HepG2 (cell line): ENCODE results near the gene RBFOX1. TPM values are rescaled to one million over a fixed set of nuclear protein-coding genes. Genes with fewer than 3 reads are reported as not detected.

Experiments used
- ATAC-seq: fragments of 200-7000 bp; cut with Tn5 transposase; 3 replicates; pipeline ENCODE4 v1.9.1; 2020; ENCODE audit warnings: mild to moderate bottlenecking, moderate library complexity
- BruUV-seq: library from RNA; stranded (reverse); fragments of 400-500 nt; replicated peaks from 2 replicates; lab custom pipeline; 2021; lab: Mats Ljungman, UMichigan
- CTCF ChIA-PET: fragments of 300-600 bp; formaldehyde crosslinking; extraction: SDS; loops from one replicate; lab custom pipeline; 2021; ENCODE audit warnings: low total read pairs, inconsistent platforms, low intra/inter-chr PET ratio; lab: Yijun Ruan, JAX
- POLR2A ChIA-PET: fragments of 350-600 bp; sonication (Branson Sonifier 250); formaldehyde crosslinking; loops from one replicate; lab custom pipeline; 2020; ENCODE audit warnings: antibody characterized with exemption, inconsistent platforms; lab: Yijun Ruan, JAX
- DNase-seq: peaks from one replicate; pipeline ENCODE4 v3.0.0-alpha.2; 2015; ENCODE audit warnings: low spot score
- FAIRE-seq: peaks from 3 replicates; lab custom pipeline; 2011; peaks lifted over from hg19 to GRCh38; lab: Jason Lieb, UNC
- H2AFZ ChIP-seq: one replicate; pipeline ENCODE4 v1.6.1; 2011; ENCODE audit warnings: low read length, inconsistent platforms
- H3K27ac ChIP-seq: fragments of 300-600 bp; 3 replicates; pipeline ENCODE4 v1.8.0; 2011; ENCODE audit warnings: mixed run types, mild to moderate bottlenecking, mixed read lengths, low read length, inconsistent platforms; ENCODE audit not compliant: insufficient read depth; ENCODE audit errors: extremely low read length
- H3K27me3 ChIP-seq, 2 experiments: fragments of 200-600 bp in 1 of 2; 2 replicates in 1 of 2; 3 replicates in 1 of 2; pipeline versions ENCODE4 v1.6.0 to v1.8.0; 2011; ENCODE audit warnings: low read length in 2 of 2, mild to moderate bottlenecking in 2 of 2, moderate library complexity in 2 of 2, inconsistent platforms in 1 of 2; ENCODE audit not compliant: insufficient read depth in 2 of 2, control insufficient read depth in 1 of 2
- H3K36me3 ChIP-seq, 2 experiments: fragments of 200-600 bp in 1 of 2; replicated peaks in 1 of 2; 2 replicates in 1 of 2; 3 replicates in 1 of 2; pipeline versions ENCODE4 v1.5.1 to v1.8.0; 2011; ENCODE audit warnings: low read length in 2 of 2, inconsistent platforms in 1 of 2; ENCODE audit not compliant: insufficient read depth in 2 of 2, control insufficient read depth in 1 of 2
- H3K4me1 ChIP-seq: 2 replicates; pipeline ENCODE4 v1.5.1; 2012; ENCODE audit warnings: low read length, inconsistent platforms; ENCODE audit not compliant: insufficient read depth
- H3K4me2 ChIP-seq: 2 replicates; pipeline ENCODE4 v1.6.0; 2011; ENCODE audit warnings: low read depth, low read length, inconsistent platforms
- H3K4me3 ChIP-seq, 3 experiments: fragments of 200-600 bp in 1 of 3; sonication (generic), shearing (Covaris generic) in 1 of 3; replicated peaks in 1 of 3; 2 replicates each; pipeline ENCODE4 v1.5.1; 2011 to 2016; ENCODE audit warnings: low read length in 3 of 3, inconsistent platforms in 2 of 3, low read depth in 2 of 3, mild to moderate bottlenecking in 2 of 3, control low read depth in 1 of 3, mixed read lengths in 1 of 3; ENCODE audit not compliant: insufficient read depth in 1 of 3
- H3K79me2 ChIP-seq: one replicate; pipeline ENCODE4 v1.6.1; 2011; ENCODE audit warnings: low read length, inconsistent platforms; ENCODE audit not compliant: insufficient read depth
- H3K9ac ChIP-seq: 2 replicates; pipeline ENCODE4 v1.6.0; 2011; ENCODE audit warnings: mild to moderate bottlenecking, low read depth, low read length, inconsistent platforms; ENCODE audit not compliant: insufficient read depth
- H3K9me3 ChIP-seq: 2 replicates; pipeline ENCODE4 v1.5.1; 2012; ENCODE audit warnings: mild to moderate bottlenecking, low read length
- H4K20me1 ChIP-seq: 2 replicates; pipeline ENCODE4 v1.6.0; 2011; ENCODE audit warnings: inconsistent platforms, mild to moderate bottlenecking, low read length, moderate library complexity; ENCODE audit not compliant: insufficient read depth
- EEA1 ChIP-seq: sonication (generic); formaldehyde crosslinking; IDR thresholded peaks from 2 replicates; pipeline ENCODE4 v1.5.1; 2020; ENCODE audit warnings: mild to moderate bottlenecking, missing genetic modification reagents, borderline replicate concordance
- FLYWCH1 ChIP-seq: sonication (generic); formaldehyde crosslinking; IDR thresholded peaks from 2 replicates; pipeline ENCODE4 v1.8.1; 2023; ENCODE audit warnings: mild to moderate bottlenecking, missing genetic modification reagents
- HIVEP1 ChIP-seq: sonication (generic); formaldehyde crosslinking; IDR thresholded peaks from 2 replicates; pipeline ENCODE4 v1.4.0; 2020; ENCODE audit warnings: mild to moderate bottlenecking, missing genetic modification reagents
- KMT2B ChIP-seq: IDR thresholded peaks from 2 replicates; pipeline ENCODE4 v1.6.1; 2016; ENCODE audit warnings: missing genetic modification reagents, missing compliant biosample characterization
- MTA3 ChIP-seq: sonication (generic); formaldehyde crosslinking; IDR thresholded peaks from 2 replicates; pipeline ENCODE4 v1.4.0; 2020; ENCODE audit warnings: missing genetic modification reagents
- NR2F1 ChIP-seq, 2 experiments: fragments of 450-650 bp in 1 of 2; formaldehyde crosslinking in 1 of 2; IDR thresholded peaks; 2 replicates each; pipeline versions ENCODE4 v1.5.0 to v1.6.1; 2016 to 2020; ENCODE audit warnings: mild to moderate bottlenecking in 1 of 2, missing compliant biosample characterization in 1 of 2, missing genetic modification reagents in 1 of 2, moderate library complexity in 1 of 2
- PHF5A ChIP-seq: IDR thresholded peaks from one replicate; pipeline ENCODE4 v1.6.1; 2018; ENCODE audit warnings: low read depth, missing genetic modification reagents; ENCODE audit not compliant: unreplicated experiment
- RAD51 ChIP-seq: fragments of 450-650 bp; IDR thresholded peaks from 2 replicates; pipeline ENCODE4 v1.6.1; 2016; ENCODE audit warnings: borderline replicate concordance
- RELA ChIP-seq: sonication (generic); formaldehyde crosslinking; IDR thresholded peaks from 2 replicates; pipeline ENCODE4 v1.4.0; 2020; ENCODE audit warnings: missing genetic modification reagents
- SNAI1 ChIP-seq: sonication (generic); formaldehyde crosslinking; IDR thresholded peaks from 2 replicates; pipeline ENCODE4 v1.5.0; 2020; ENCODE audit warnings: mild to moderate bottlenecking, missing genetic modification reagents, borderline replicate concordance
- TBP ChIP-seq: sonication (generic); formaldehyde crosslinking; IDR thresholded peaks from 2 replicates; pipeline ENCODE4 v1.5.0; 2020; ENCODE audit warnings: missing genetic modification reagents
- TEAD3 ChIP-seq: optimal IDR thresholded peaks from 2 replicates; pipeline ENCODE3; 2016; ENCODE audit warnings: borderline replicate concordance
- ZBTB8A ChIP-seq: sonication (generic); formaldehyde crosslinking; IDR thresholded peaks from 2 replicates; pipeline ENCODE4 v1.4.0; 2020; ENCODE audit warnings: mild to moderate bottlenecking, low read depth, missing genetic modification reagents, borderline replicate concordance
- ZNF468 ChIP-seq: sonication (generic); formaldehyde crosslinking; IDR thresholded peaks from 2 replicates; pipeline ENCODE4 v1.8.0; 2022; ENCODE audit warnings: mild to moderate bottlenecking, moderate library complexity, missing genetic modification reagents
- ZNF530 ChIP-seq: sonication (generic); formaldehyde crosslinking; IDR thresholded peaks from 2 replicates; pipeline ENCODE4 v1.5.0; 2020; ENCODE audit warnings: low read depth, mild to moderate bottlenecking, missing genetic modification reagents
- ZNF768 ChIP-seq: sonication (generic); formaldehyde crosslinking; IDR thresholded peaks from 2 replicates; pipeline ENCODE4 v1.4.0; 2020; ENCODE audit warnings: missing genetic modification reagents
- WGBS: methylation state at CpG from one replicate; pipeline ENCODE4 v1.1.6; 2017; ENCODE audit warnings: low lambda C conversion rate; 5-methylcytosine and 5-hydroxymethylcytosine counted together
- in situ Hi-C: cut with HindIII; loops from 2 replicates; pipeline ENCODE4 v1.10.0; 2017; ENCODE audit warnings: low pct_unique_long_range_greater_than_20kb; ENCODE audit not compliant: extremely low pct_ligation_motif_present
- intact Hi-C: fragments of 100-400 bp; cut with micrococcal nuclease; formaldehyde crosslinking; loops from one replicate; pipeline ENCODE4 v1.10.0; 2022; ENCODE audit not compliant: unreplicated experiment
- polyA plus RNA-seq, 8 experiments: library from polyadenylated mRNA; depleted of rRNA in 3 of 8; stranded (reverse) in 7 of 8; unstranded in 1 of 8; fragments of >200 nt; fragmentation: Illumina TruSeq in 4 of 8; extraction: Trizol in 4 of 8; gene quantifications; 2 replicates each; pipeline versions ENCODE4 v1.2.1 to v1.2.3, GENCODE V29; 2011 to 2016; ENCODE audit warnings: low read depth in 4 of 8, missing spikeins in 1 of 8, mixed read lengths in 1 of 8; ENCODE audit not compliant: insufficient read depth in 1 of 8
- total RNA-seq, 5 experiments: library from RNA; depleted of rRNA; stranded (reverse); fragments of >200 nt; fragmentation: Illumina TruSeq; extraction: Trizol; gene quantifications; 2 replicates each; pipeline ENCODE4 v1.2.3, GENCODE V29; 2016; ENCODE audit warnings: low read depth in 1 of 5
- TF ChIP-seq, protein P1 (sequence below): sonication (generic); formaldehyde crosslinking; IDR thresholded peaks from 2 replicates; pipeline ENCODE4 v1.5.0; 2020; ENCODE audit warnings: missing genetic modification reagents

Gene RBFOX1
- total and polyA plus RNA-seq, 2 of the 13 experiments (the other 11 are each of a cell fraction or from before 2014, with no cell fraction given), result not detected

DNA sequence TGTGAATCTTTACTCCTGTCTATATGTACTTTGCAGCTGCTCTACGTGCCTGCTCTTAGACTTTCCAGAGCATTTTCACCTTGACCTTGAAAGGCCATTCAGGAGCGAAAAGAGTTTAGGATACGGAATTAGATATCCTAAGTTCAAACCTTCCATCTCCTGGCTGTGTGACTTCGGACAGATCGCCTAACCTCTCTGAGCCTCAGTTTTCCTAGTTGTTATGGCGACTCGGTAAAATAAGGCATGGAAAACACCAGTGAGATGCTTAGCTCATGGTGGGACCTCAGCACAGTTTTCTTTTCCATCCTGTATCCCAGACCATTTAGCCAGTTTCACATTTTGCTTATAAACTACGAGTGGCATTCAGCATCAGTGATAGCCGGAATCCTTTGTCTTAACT is 233.7 kb downstream of the RBFOX1 start:
- no peak for FAIRE-seq
- H3K4me1 ChIP-seq, result no peaks in the 10 kb centered on the region
- DNase-seq, result no peak
- ChIA-PET POLR2A (no interaction called here), CTCF (no interaction called here)
- no peak overlapping the region for H3K27ac ChIP-seq
- WGBS, result 17% methylated on average over 9 of the region's 9 CpGs
- no peak overlapping the region for H3K4me3 ChIP-seq
- no peaks in the 10 kb centered on the region for H3K27me3 ChIP-seq
- no peaks in the 10 kb centered on the region for H3K79me2 ChIP-seq
- BruUV-seq, result no TSS peak
- H3K4me2 ChIP-seq, result no peak overlapping the region
- TF ChIP-seq ZBTB8A (CRISPR knock-in tag) (no peak), TBP (CRISPR knock-in tag) (no peak), ZNF468 (CRISPR knock-in tag) (no peak), HIVEP1 (CRISPR knock-in tag) (no peak), ZNF768 (CRISPR knock-in tag) (peak; percentile 54; the same call in 1 of the 2 replicates), NR2F1 (CRISPR knock-in tag; IDR thresholded peaks at IDR 0.05) (no peak), SNAI1 (CRISPR knock-in tag) (no peak), TEAD3 (CRISPR knock-in tag) (no peak)
- no peak overlapping the region for H2AFZ ChIP-seq
- H4K20me1 ChIP-seq, result no peaks in the 10 kb centered on the region
- no peaks in the 10 kb centered on the region for H3K36me3 ChIP-seq
- H3K9ac ChIP-seq, result no peak overlapping the region
- in situ Hi-C loops, result loop anchor here (10.0 kb wide), 1 partner anchor 58 kb away; no protein-coding TSS in a partner anchor
- intact Hi-C loops, result no loop called here
- H3K9me3 ChIP-seq, result no peaks in the 10 kb centered on the region
- no peak for ATAC-seq

- no peak overlapping the region for H3K4me3 ChIP-seq
- TF ChIP-seq PHF5A (CRISPR knock-in tag) (no peak), EEA1 (CRISPR knock-in tag) (no peak), FLYWCH1 (CRISPR knock-in tag) (no peak), RELA (CRISPR knock-in tag) (no peak), ZNF530 (no peak), RAD51 (no peak), KMT2B (no peak), MTA3 (CRISPR knock-in tag) (no peak)
- TF ChIP-seq, protein P1, sequence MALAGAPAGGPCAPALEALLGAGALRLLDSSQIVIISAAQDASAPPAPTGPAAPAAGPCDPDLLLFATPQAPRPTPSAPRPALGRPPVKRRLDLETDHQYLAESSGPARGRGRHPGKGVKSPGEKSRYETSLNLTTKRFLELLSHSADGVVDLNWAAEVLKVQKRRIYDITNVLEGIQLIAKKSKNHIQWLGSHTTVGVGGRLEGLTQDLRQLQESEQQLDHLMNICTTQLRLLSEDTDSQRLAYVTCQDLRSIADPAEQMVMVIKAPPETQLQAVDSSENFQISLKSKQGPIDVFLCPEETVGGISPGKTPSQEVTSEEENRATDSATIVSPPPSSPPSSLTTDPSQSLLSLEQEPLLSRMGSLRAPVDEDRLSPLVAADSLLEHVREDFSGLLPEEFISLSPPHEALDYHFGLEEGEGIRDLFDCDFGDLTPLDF, result no peak
- no peak overlapping the region for H3K27ac ChIP-seq
- no peaks in the 10 kb centered on the region for H3K27me3 ChIP-seq
- H4K20me1 ChIP-seq, result no peaks in the 10 kb centered on the region
- WGBS, result 17% methylated on average over 10 of the region's 10 CpGs
- no peak overlapping the region for H3K9ac ChIP-seq
- no peak for DNase-seq
- no peaks in the 10 kb centered on the region; the same call in 1 of the 2 replicates for H3K9me3 ChIP-seq
- H3K4me1 ChIP-seq, result no peaks in the 10 kb centered on the region
- no peak overlapping the region for H2AFZ ChIP-seq
- POLR2A ChIA-PET, result no interaction called here
- CTCF ChIA-PET, result no interaction called here
- no peak for FAIRE-seq
- no peak for ATAC-seq
- in situ Hi-C loops (no loop called here), intact Hi-C loops (no loop called here)
- no peaks in the 10 kb centered on the region for H3K79me2 ChIP-seq
- H3K4me2 ChIP-seq, result no peak overlapping the region
- BruUV-seq, result no TSS peak
- no peaks in the 10 kb centered on the region for H3K36me3 ChIP-seq
These were observed 238.7 kb downstream of the RBFOX1 start for GRCh38 chr16:7571366-7571765.
